AG04450 (cell line): Measurements from ENCODE around the gene NTRK2. TPM values are rescaled to one million over a fixed set of nuclear protein-coding genes. Genes with fewer than 3 reads are reported as not detected.

ENCODE experiments used
- CTCF ChIA-PET: fragments of 300-600, 350-600 bp; formaldehyde crosslinking; extraction: SDS; loops from one replicate; lab custom pipeline; 2022; ENCODE audit warnings: antibody characterized with exemption, inconsistent platforms; lab: Charles Lee
- POLR2A ChIA-PET: fragments of 350-600 bp; formaldehyde crosslinking; extraction: SDS; loops from one replicate; lab custom pipeline; 2021; ENCODE audit warnings: antibody characterized with exemption, inconsistent platforms; lab: Yijun Ruan, JAX
- DNase-seq: peaks from one replicate; pipeline ENCODE4 v3.0.0-alpha.2; 2011; ENCODE audit warnings: low read depth, low spot score
- H3K27ac ChIP-seq: one replicate; pipeline ENCODE4 v1.5.1; 2012; ENCODE audit warnings: low read depth, low read length, control low read depth
- H3K27me3 ChIP-seq: one replicate; pipeline ENCODE4 v1.6.0; 2012; ENCODE audit warnings: low read length; ENCODE audit not compliant: control insufficient read depth, insufficient read depth
- H3K4me3 ChIP-seq: 2 replicates; pipeline ENCODE4 v1.5.1; 2011; ENCODE audit warnings: mild to moderate bottlenecking, low read depth, low read length, control low read depth
- H3K9me3 ChIP-seq: 2 replicates; pipeline ENCODE4 v1.5.1; 2012; ENCODE audit warnings: low read length; ENCODE audit not compliant: control insufficient read depth, insufficient read depth
- polyA plus RNA-seq: library from polyadenylated mRNA; depleted of rRNA; stranded (reverse); fragments of >200 nt; gene quantifications from 2 replicates; pipeline ENCODE4 v1.2.3, GENCODE V29; 2011
- TF ChIP-seq, protein P1 (sequence below): IDR thresholded peaks from 2 replicates; pipeline ENCODE4 v1.5.1; 2011; ENCODE audit warnings: low read depth, low read length, control low read depth, inconsistent platforms

NTRK2 gene
- polyA plus RNA-seq, 1 experiment: not detected

DNA sequence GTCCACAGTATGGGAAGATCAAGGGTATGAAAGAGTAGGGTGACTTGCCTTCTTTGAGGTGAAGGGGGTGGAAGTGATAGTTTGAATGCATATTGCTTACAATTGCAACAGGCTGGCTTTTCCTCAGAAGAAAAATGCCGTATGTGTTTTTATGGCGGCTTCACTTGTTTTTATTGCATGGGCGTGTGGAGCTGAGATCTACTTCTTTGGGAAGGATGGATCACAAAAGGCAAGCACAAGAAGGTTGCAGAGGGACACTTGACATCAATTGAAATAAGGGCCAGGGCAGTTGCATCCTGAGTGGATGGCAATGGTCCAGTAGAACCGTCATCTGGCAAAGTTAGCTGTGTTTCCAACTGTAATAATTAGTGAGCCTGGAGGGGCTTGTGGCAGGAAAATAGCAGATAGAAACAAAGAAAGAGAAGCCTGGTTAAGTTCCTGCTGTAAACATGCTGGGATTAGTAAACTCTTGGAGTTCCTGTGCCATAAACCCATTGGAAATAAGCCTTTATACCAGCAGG, 138.4 kb downstream of the NTRK2 start:
- Histone ChIP-seq H3K27me3 (no peaks in the 10 kb centered on the region), H3K4me3 (no peak overlapping the region), H3K9me3 (no peaks in the 10 kb centered on the region; the same call in 1 of the 2 replicates), H3K27ac (no peak overlapping the region)
- ChIA-PET POLR2A (no interaction called here), CTCF (no interaction called here)
- TF ChIP-seq, protein P1, sequence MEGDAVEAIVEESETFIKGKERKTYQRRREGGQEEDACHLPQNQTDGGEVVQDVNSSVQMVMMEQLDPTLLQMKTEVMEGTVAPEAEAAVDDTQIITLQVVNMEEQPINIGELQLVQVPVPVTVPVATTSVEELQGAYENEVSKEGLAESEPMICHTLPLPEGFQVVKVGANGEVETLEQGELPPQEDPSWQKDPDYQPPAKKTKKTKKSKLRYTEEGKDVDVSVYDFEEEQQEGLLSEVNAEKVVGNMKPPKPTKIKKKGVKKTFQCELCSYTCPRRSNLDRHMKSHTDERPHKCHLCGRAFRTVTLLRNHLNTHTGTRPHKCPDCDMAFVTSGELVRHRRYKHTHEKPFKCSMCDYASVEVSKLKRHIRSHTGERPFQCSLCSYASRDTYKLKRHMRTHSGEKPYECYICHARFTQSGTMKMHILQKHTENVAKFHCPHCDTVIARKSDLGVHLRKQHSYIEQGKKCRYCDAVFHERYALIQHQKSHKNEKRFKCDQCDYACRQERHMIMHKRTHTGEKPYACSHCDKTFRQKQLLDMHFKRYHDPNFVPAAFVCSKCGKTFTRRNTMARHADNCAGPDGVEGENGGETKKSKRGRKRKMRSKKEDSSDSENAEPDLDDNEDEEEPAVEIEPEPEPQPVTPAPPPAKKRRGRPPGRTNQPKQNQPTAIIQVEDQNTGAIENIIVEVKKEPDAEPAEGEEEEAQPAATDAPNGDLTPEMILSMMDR: no peak
- DNase-seq: no peak

DNA sequence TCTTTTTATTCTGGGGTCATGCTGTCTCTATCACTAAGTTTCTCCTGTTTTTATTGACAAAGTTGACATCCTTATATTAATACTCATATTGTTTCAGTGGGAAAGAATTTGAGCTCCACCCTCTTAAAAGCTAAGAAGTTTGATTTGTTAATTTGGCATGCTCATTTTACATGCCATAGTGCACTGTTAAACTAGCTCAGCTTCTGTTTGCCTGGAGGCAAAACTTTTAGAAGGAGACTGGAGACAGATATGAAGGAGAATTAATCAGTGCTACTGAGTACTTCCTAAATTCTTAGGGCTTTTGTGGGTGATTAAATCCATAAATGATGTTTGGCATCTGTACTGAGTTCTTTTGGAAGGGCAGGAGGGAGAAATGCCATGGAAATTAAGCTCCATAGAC, 138.9 kb downstream of the NTRK2 start:
- no peak overlapping the region for H3K4me3 ChIP-seq
- H3K27me3 ChIP-seq: no peaks in the 10 kb centered on the region
- TF ChIP-seq, protein P1: no peak
- CTCF ChIA-PET: no interaction called here
- DNase-seq: no peak
- POLR2A ChIA-PET: no interaction called here
- H3K9me3 ChIP-seq: no peaks in the 10 kb centered on the region; the same call in 1 of the 2 replicates
- no peak overlapping the region for H3K27ac ChIP-seq

DNA sequence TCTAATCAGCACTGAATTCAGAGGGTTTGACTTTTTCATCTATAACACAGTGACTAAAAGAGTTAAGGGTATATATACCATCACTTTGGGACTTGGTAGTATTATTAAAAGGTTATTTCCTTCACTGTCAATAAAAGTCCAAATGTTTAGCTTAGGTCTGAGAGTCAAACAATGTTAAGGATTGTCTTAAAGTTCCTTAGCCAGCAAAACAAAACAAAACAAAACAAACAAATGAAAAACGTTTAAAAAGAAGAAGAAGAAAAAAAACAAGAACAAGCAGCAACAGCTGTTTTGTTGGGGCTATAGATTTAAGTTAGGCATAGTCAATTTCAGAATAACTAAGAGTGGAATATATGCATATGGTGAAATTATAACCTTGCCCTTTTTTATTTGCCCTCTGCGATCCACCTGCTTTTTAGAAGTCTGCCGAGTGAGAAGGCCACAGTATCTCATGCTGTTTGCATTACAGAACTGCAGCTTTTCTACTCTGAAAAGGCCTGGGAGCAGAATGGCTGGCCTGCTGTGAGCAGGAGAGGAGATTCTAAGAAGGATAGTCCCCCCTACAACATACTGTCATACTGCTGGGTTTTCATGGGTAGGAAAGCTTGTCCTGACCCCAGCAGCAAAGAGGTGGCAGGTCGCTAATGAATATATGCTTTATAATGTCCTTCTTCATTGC, 141.7 kb downstream of the NTRK2 start:
- H3K4me3 ChIP-seq: no peak overlapping the region
- DNase-seq: no peak
- H3K27ac ChIP-seq: no peak overlapping the region
- TF ChIP-seq, protein P1: no peak
- H3K9me3 ChIP-seq: no peaks in the 10 kb centered on the region
- POLR2A ChIA-PET: no interaction called here
- CTCF ChIA-PET: no interaction called here
- no peaks in the 10 kb centered on the region for H3K27me3 ChIP-seq

DNA sequence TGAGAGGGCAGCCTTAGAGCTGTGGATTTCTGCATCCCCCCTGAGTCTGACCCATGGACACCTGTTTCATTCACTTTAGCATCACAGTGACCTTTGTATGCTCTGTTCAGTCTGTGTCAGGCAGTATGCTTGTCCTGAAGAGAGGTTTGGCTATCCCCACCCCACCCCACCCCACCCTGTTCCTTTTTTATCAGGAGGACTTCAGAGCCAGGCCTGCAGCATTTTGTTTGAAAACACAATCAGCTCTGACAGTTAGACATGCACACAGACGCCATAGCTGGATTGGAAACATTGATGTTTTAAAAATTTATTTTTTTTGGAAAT, 142.2 kb downstream of the NTRK2 start:
- ChIA-PET CTCF (no interaction called here), POLR2A (no interaction called here)
- TF ChIP-seq, protein P1: no peak
- Histone ChIP-seq H3K9me3 (no peaks in the 10 kb centered on the region), H3K27me3 (no peaks in the 10 kb centered on the region), H3K27ac (no peak overlapping the region), H3K4me3 (no peak overlapping the region)
- DNase-seq: no peak

DNA sequence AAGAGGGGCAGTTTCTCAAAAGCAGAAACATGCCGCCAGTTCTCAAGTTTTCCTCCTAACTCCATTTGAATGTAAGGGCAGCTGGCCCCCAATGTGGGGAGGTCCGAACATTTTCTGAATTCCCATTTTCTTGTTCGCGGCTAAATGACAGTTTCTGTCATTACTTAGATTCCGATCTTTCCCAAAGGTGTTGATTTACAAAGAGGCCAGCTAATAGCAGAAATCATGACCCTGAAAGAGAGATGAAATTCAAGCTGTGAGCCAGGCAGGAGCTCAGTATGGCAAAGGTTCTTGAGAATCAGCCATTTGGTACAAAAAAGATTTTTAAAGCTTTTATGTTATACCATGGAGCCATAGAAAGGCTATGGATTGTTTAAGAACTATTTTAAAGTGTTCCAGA, 142.8 kb downstream of the NTRK2 start:
- POLR2A ChIA-PET: no interaction called here
- CTCF ChIA-PET: no interaction called here
- TF ChIP-seq, protein P1: no peak
- Histone ChIP-seq H3K27me3 (no peaks in the 10 kb centered on the region), H3K4me3 (no peak overlapping the region), H3K27ac (no peak overlapping the region), H3K9me3 (no peaks in the 10 kb centered on the region)
- DNase-seq: no peak
